ENCODE data around the gene RAB3GAP2.

- TF ChIP-seq CTCF (IDR thresholded peaks at IDR 0.05), result no peak
- no peak for TF ChIP-seq POLR2A (IDR thresholded peaks at IDR 0.05)
Measured at GRCh38 chr1:220278991-220279390, 6.7 kb upstream of the RAB3GAP2 start.

Measured in thyroid gland (tissue), 4 donors.